ENCODE data around the gene COL13A1. TPM values are rescaled to one million over a fixed set of nuclear protein-coding genes. Genes with fewer than 3 reads are reported as not detected.

The COL13A1 gene
- total RNA-seq, 4 donors from 2014 or later, result 1.2 to 4.2 (median 2.6) TPM

GRCh38 chr10:69913606-69914382 lies 112.1 kb downstream of the COL13A1 start:
- 83% methylated on average over 9 of the region's 13 CpGs for WGBS
- Histone ChIP-seq H3K9me3 (no peaks in the 10 kb centered on the region), H3K36me3 (no peaks in the 10 kb centered on the region), H3K27me3 (no peaks in the 10 kb centered on the region), H3K27ac (replicated peaks in 1 of 4) (no peak overlapping the region), H3K4me1 (peaks cover 12 to 45% (median 38%) of the 10 kb centered on the region in 4 donors), H3K4me3 (no peak overlapping the region)
- no peak for DNase-seq (ENCODE audit: extremely low spot score)
- TF ChIP-seq EP300 (IDR thresholded peaks at IDR 0.05), result no peak
- no peak for TF ChIP-seq POLR2AphosphoS5 (IDR thresholded peaks at IDR 0.05)
- TF ChIP-seq POLR2A (IDR thresholded peaks at IDR 0.05; ENCODE audit: low read depth), result no peak
- TF ChIP-seq CTCF (IDR thresholded peaks at IDR 0.05), result no peak
- intact Hi-C loops (cut with DNase I), result loop anchor here (2.0 kb wide), 1 partner anchor 125 kb away; no protein-coding TSS in a partner anchor

- H3K27ac ChIP-seq (replicated peaks in 1 of 4), result no peak overlapping the region
- DNase-seq (ENCODE audit: extremely low spot score), result no peak
- H3K9me3 ChIP-seq, result no peaks in the 10 kb centered on the region
- H3K36me3 ChIP-seq, result no peaks in the 10 kb centered on the region
- intact Hi-C loops (cut with DNase I), result loop anchor here (2.0 to 5.0 kb wide), 2 partner anchors 126 to 272 kb away; no protein-coding TSS in a partner anchor
- H3K4me3 ChIP-seq, result no peak overlapping the region
- H3K27me3 ChIP-seq, result no peaks in the 10 kb centered on the region
- H3K4me1 ChIP-seq, result peaks cover 12 to 45% (median 38%) of the 10 kb centered on the region in 4 donors
- TF ChIP-seq CTCF (IDR thresholded peaks at IDR 0.05), result peak in 2 of 3 experiments; percentile 90 to 96
- peak in 1 of 2 donors; percentile 29 for TF ChIP-seq POLR2AphosphoS5 (IDR thresholded peaks at IDR 0.05)
- TF ChIP-seq EP300 (IDR thresholded peaks at IDR 0.05), result no peak
- TF ChIP-seq POLR2A (IDR thresholded peaks at IDR 0.05; ENCODE audit: low read depth), result no peak
- 49% methylated on average over 6 of the region's 13 CpGs for WGBS
Measured at GRCh38 chr10:69914398-69915214, 112.9 kb downstream of the COL13A1 start.

GRCh38 chr10:69915215-69915560 lies 113.5 kb downstream of the COL13A1 start:
- no peaks in the 10 kb centered on the region for H3K36me3 ChIP-seq
- H3K27me3 ChIP-seq, result no peaks in the 10 kb centered on the region
- H3K27ac ChIP-seq (replicated peaks in 1 of 4), result no peak overlapping the region
- 97% methylated on average over 3 of the region's 3 CpGs for WGBS
- no peak overlapping the region for H3K4me3 ChIP-seq
- no peaks in the 10 kb centered on the region for H3K9me3 ChIP-seq
- no peak for DNase-seq (ENCODE audit: extremely low spot score)
- intact Hi-C loops (cut with DNase I), result loop anchor here (2.0 to 5.0 kb wide), 2 partner anchors 126 to 273 kb away; no protein-coding TSS in a partner anchor
- H3K4me1 ChIP-seq, result peaks cover 12 to 45% (median 38%) of the 10 kb centered on the region in 4 donors
- no peak for TF ChIP-seq POLR2AphosphoS5 (IDR thresholded peaks at IDR 0.05)

GRCh38 chr10:69916118-69916517 lies 114.4 kb downstream of the COL13A1 start:
- intact Hi-C loops (cut with DNase I), result loop anchor here (5.0 kb wide), 1 partner anchor 274 kb away; no protein-coding TSS in a partner anchor
- TF ChIP-seq CTCF (IDR thresholded peaks at IDR 0.05) (no peak), POLR2AphosphoS5 (IDR thresholded peaks at IDR 0.05) (no peak)
- Histone ChIP-seq H3K9me3 (no peaks in the 10 kb centered on the region), H3K4me3 (no peak overlapping the region), H3K27me3 (no peaks in the 10 kb centered on the region), H3K4me1 (peaks cover 12 to 37% (median 30%) of the 10 kb centered on the region in 4 donors), H3K27ac (replicated peaks in 1 of 4) (no peak overlapping the region), H3K36me3 (no peaks in the 10 kb centered on the region)
- 63% methylated on average over 5 of the region's 6 CpGs for WGBS
- DNase-seq (ENCODE audit: extremely low spot score), result no peak

- 55% methylated on average over 12 of the region's 12 CpGs for WGBS
- TF ChIP-seq POLR2A (IDR thresholded peaks at IDR 0.05; ENCODE audit: low read depth) (no peak), POLR2AphosphoS5 (IDR thresholded peaks at IDR 0.05) (no peak), EP300 (IDR thresholded peaks at IDR 0.05) (no peak), CTCF (IDR thresholded peaks at IDR 0.05) (no peak)
- Histone ChIP-seq H3K4me3 (no peak overlapping the region), H3K36me3 (no peaks in the 10 kb centered on the region), H3K27me3 (no peaks in the 10 kb centered on the region), H3K27ac (replicated peaks in 1 of 4) (no peak overlapping the region), H3K4me1 (peaks cover 0 to 18% (median 11%) of the 10 kb centered on the region in 4 donors), H3K9me3 (no peaks in the 10 kb centered on the region)
- intact Hi-C loops (cut with DNase I), result loop anchor here (5.0 kb wide), 1 partner anchor 276 kb away; no protein-coding TSS in a partner anchor
- no peak for DNase-seq (ENCODE audit: extremely low spot score)
Measured at GRCh38 chr10:69918036-69918435, 116.3 kb downstream of the COL13A1 start.
